Measurements from ENCODE around the gene PRKACG. TPM values are rescaled to one million over a fixed set of nuclear protein-coding genes. Genes with fewer than 3 reads are reported as not detected.

The PRKACG gene
- total RNA-seq, 1 donor: not detected

- Histone ChIP-seq H3K4me2 (ENCODE audit: insufficient read depth, low read length) (no peak overlapping the region), H3K79me2 (ENCODE audit: insufficient read depth, low read length) (peaks cover 24% of the 10 kb centered on the region), H3K4me3 (ENCODE audit: insufficient read depth, low read length) (no peak overlapping the region), H3K27ac (ENCODE audit: low read depth, low read length) (no peak overlapping the region), H3K9me3 (ENCODE audit: low read depth, low read length) (no peaks in the 10 kb centered on the region), H3K27me3 (ENCODE audit: insufficient read depth, low read length) (no peaks in the 10 kb centered on the region), H3K4me1 (ENCODE audit: insufficient read depth, low read length) (no peaks in the 10 kb centered on the region), H4K20me1 (ENCODE audit: insufficient read depth, low read length) (no peaks in the 10 kb centered on the region), H2AFZ (ENCODE audit: low read length) (no peak overlapping the region), H3K36me3 (ENCODE audit: insufficient read depth, low read length) (no peaks in the 10 kb centered on the region)
- no peak for DNase-seq (ENCODE audit: insufficient read length, low spot score, missing footprints)
- TF ChIP-seq CTCF (IDR thresholded peaks at IDR 0.05; ENCODE audit: extremely low read depth, low read depth, low read length): no peak
These were observed 20.2 kb upstream of the PRKACG start for GRCh38 chr9:69034071-69034470.

GRCh38 chr9:69030851-69031645 lies 17.1 kb upstream of the PRKACG start:
- peaks cover 2% of the 10 kb centered on the region for H3K79me2 ChIP-seq (ENCODE audit: insufficient read depth, low read length)
- no peak for DNase-seq (ENCODE audit: insufficient read length, low spot score, missing footprints)
- H4K20me1 ChIP-seq (ENCODE audit: insufficient read depth, low read length): no peaks in the 10 kb centered on the region
- no peak overlapping the region for H3K4me2 ChIP-seq (ENCODE audit: insufficient read depth, low read length)
- no peaks in the 10 kb centered on the region for H3K9me3 ChIP-seq (ENCODE audit: low read depth, low read length)
- H3K4me1 ChIP-seq (ENCODE audit: insufficient read depth, low read length): no peaks in the 10 kb centered on the region
- no peak overlapping the region for H3K4me3 ChIP-seq (ENCODE audit: insufficient read depth, low read length)
- TF ChIP-seq CTCF (IDR thresholded peaks at IDR 0.05; ENCODE audit: extremely low read depth, low read depth, low read length): no peak
- no peaks in the 10 kb centered on the region for H3K36me3 ChIP-seq (ENCODE audit: insufficient read depth, low read length)
- peak overlapping the region; percentile 34 for H2AFZ ChIP-seq (ENCODE audit: low read length)
- no peaks in the 10 kb centered on the region for H3K27me3 ChIP-seq (ENCODE audit: insufficient read depth, low read length)
- no peak overlapping the region for H3K27ac ChIP-seq (ENCODE audit: low read depth, low read length)

- H3K79me2 ChIP-seq (ENCODE audit: insufficient read depth, low read length): no peaks in the 10 kb centered on the region
- H3K27me3 ChIP-seq (ENCODE audit: insufficient read depth, low read length): no peaks in the 10 kb centered on the region
- DNase-seq (ENCODE audit: insufficient read length, low spot score, missing footprints): no peak
- TF ChIP-seq CTCF (IDR thresholded peaks at IDR 0.05; ENCODE audit: extremely low read depth, low read depth, low read length): no peak
- no peaks in the 10 kb centered on the region for H3K4me1 ChIP-seq (ENCODE audit: insufficient read depth, low read length)
- no peaks in the 10 kb centered on the region for H3K9me3 ChIP-seq (ENCODE audit: low read depth, low read length)
- no peak overlapping the region for H3K4me3 ChIP-seq (ENCODE audit: insufficient read depth, low read length)
- H3K27ac ChIP-seq (ENCODE audit: low read depth, low read length): no peak overlapping the region
- no peak overlapping the region for H2AFZ ChIP-seq (ENCODE audit: low read length)
- no peak overlapping the region for H3K4me2 ChIP-seq (ENCODE audit: insufficient read depth, low read length)
- H3K36me3 ChIP-seq (ENCODE audit: insufficient read depth, low read length): no peaks in the 10 kb centered on the region
- H4K20me1 ChIP-seq (ENCODE audit: insufficient read depth, low read length): no peaks in the 10 kb centered on the region
These were observed 15.6 kb upstream of the PRKACG start for GRCh38 chr9:69029535-69029934.

GRCh38 chr9:69028754-69029153 lies 14.8 kb upstream of the PRKACG start:
- no peak for TF ChIP-seq CTCF (IDR thresholded peaks at IDR 0.05; ENCODE audit: extremely low read depth, low read depth, low read length)
- H3K36me3 ChIP-seq (ENCODE audit: insufficient read depth, low read length): no peaks in the 10 kb centered on the region
- no peak overlapping the region for H3K4me2 ChIP-seq (ENCODE audit: insufficient read depth, low read length)
- H3K27ac ChIP-seq (ENCODE audit: low read depth, low read length): no peak overlapping the region
- H3K79me2 ChIP-seq (ENCODE audit: insufficient read depth, low read length): no peaks in the 10 kb centered on the region
- H3K9me3 ChIP-seq (ENCODE audit: low read depth, low read length): no peaks in the 10 kb centered on the region
- H3K4me3 ChIP-seq (ENCODE audit: insufficient read depth, low read length): no peak overlapping the region
- H3K4me1 ChIP-seq (ENCODE audit: insufficient read depth, low read length): no peaks in the 10 kb centered on the region
- peaks cover 3% of the 10 kb centered on the region for H3K27me3 ChIP-seq (ENCODE audit: insufficient read depth, low read length)
- no peaks in the 10 kb centered on the region for H4K20me1 ChIP-seq (ENCODE audit: insufficient read depth, low read length)
- H2AFZ ChIP-seq (ENCODE audit: low read length): no peak overlapping the region
- no peak for DNase-seq (ENCODE audit: insufficient read length, low spot score, missing footprints)

All from osteoblast (primary cell).